HTR-8/SVneo (cell line): ENCODE data around the gene DERL3.

Experiments used
- DNase-seq: peaks from one replicate; pipeline ENCODE4 v3.0.0; 2011; ENCODE audit warnings: low spot score, mixed read lengths; ENCODE audit not compliant: insufficient read length
- FAIRE-seq: peaks from 2 replicates; lab custom pipeline; 2011; peaks lifted over from hg19 to GRCh38; lab: Jason Lieb, UNC

DERL3 gene

DNA sequence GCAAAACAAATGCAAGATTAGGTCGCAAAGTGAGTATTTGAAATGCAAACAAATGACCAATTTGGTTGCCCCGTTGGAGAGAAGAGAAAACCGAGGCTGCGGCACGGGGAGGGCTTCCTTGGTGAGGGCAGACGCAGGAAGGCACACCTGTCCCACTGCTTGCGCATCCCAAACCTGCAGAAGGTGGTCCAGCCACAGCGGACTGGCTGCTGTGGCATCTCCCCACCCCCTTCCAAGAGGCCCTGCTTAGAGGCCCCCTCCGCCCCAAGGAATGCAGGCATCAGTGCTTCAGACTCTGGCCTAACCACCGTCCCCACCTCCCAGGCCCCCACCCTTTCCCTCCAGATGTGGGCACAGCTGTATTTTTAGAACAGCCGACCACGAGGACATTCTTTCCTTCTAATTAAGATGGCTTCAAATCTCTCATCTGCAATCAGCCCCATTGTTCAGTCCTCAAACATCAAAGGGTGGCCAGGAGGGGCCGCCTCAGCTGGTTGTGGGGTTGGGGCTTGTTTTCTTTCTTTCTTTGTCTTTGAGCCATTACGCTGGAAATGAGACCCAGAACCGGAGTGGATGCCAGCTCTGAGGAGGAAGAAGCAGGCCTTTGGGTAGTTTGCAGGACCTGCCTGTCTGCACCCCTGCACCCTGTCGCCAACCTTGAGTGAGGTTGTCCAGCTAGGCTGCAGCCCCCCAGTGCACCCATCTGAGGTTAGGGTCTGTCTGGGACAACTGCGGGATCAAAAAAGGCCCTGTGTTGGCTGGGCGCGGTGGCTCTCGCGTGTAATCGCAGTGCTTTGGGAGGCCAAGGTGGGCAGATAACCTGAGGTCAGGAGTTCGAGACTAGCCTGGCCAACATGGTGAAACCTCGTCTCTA is 9.4 kb upstream of the DERL3 start:
- DNase-seq, result no peak

DNA sequence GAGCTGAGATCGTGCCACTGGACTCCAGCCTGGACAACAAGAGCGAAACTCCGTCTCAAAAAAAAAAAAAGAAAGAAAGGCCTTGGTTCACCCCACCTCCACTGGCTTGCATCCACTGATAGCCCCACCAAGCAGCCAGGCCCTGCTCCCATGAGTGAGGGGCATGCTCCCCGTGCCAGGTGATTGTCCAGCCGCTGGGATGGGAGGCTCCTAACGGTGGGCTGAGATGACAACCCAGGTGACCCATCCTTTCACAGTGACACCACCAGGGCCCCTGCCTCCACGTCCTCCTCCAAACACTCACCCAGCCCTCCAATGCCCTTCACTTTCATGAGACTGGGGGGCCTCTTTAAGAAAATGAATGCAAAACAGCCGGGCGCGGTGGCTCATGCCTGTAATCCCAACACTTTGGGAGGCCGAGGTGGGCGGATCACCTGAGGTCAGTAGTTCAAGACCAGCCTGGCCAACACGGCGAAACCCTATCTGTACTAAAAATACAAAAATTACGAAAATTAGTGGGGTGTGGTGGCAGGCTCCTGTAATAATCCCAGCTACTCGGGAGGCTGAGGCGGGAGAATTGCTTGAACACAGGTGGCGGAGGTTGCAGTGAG is 8.6 kb upstream of the DERL3 start:
- no peak for DNase-seq
- no peak for FAIRE-seq

More for the DNA sequence above, 9.4 kb upstream of the DERL3 start:
- FAIRE-seq, result no peak

DNA sequence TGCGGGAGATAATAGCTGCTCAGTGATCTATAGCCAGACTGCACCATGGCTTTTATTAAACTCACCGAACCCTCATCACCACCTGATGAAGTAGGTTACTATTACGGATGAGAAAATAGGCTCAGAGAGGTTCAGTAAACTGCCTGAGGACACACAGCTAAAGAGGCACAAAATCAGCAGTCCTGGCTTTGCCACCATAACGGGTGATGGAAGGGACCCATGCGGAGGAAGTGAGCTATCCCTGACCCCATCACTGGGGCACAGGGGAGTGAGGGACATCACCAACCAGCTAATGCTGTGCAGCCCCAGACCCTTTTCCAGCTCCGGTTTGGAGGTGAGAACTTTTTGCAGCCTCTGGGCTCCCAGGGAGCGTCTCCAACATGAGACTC is 7.3 kb upstream of the DERL3 start:
- DNase-seq, result no peak
- FAIRE-seq, result no peak

DNA sequence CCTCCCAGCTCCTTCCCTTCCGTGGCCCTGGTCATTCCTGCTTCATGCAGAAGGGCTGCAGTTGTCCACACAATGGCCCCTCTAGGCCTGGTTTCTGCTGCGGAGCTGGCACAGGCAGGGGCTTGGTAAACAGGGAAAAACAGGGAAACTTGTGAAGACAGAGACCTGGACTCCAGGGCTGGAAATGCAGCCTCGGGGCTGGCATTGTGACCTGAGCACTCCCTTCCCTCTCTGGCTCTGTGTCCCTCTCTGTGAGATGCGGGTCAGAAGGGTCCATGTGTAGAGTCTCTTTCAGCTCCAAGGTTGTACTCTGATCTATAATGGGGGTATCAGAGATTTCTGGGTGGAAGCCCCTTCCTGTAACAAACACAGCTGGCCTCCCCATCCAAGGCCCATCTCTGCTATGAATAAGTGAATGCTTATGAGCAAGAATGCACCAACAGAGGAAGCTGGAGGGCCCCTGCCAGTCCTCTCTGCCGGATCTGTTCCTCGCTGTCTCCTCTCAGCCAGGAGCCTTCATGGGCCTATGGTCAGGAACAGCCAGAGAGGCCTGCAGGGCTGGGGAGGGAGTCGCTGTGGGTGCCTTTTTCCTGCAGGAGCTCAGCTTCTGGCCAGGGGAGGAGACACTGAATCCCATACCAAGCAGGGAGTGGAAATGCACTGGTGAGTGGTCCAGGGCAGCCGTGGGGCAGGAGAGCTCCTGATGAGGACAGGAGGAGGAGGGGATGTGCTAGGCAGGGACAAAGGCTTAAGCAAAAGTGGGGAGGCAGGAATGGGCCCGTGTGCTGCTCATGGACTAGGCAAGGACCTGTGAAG is 6.7 kb upstream of the DERL3 start:
- FAIRE-seq (no peak), DNase-seq (no peak)

DNA sequence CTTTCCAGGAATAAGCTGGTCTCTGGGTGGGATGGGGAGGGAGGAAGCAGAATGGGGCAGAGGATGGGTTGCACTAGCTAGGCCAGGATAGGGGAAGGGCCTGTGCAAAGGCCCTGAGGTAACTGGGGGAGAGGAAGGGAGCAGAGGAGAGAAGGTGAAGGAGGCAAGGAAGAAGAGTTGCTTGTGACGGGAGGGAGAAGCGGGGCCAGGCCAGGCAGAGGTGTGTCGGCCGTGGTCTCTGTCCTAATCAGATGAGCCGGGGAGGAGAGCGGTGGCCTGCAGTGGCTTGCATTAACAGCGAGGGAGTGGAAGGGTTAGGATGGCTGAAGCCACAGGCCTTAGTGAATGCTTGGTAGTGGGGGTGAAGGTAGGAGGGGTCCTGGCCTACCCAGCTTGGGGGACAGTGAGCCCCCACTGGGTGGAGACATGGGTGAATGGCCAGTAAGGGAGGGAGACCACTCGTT is 6.0 kb upstream of the DERL3 start:
- no peak for FAIRE-seq
- DNase-seq, result no peak

DNA sequence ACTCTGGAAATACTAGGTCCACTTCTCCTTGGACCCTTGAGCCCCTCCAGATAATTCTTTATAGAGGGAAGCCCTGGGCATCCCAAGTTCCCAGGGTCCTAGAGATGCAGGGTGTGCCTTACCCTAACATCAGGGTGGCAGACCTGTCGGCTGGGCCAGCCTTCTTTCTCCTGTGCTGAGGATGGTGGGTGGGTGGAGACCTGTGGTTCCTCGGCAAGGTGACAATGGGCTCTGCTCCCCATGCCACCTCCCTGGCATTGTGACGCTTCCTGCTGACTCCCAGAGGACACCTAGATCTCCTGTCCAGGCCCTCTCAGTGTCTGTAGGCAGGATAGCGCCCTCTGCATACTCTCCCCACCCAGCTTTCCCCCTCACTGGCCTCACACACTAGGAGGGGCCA is 3.8 kb upstream of the DERL3 start:
- DNase-seq (no peak), FAIRE-seq (no peak)

DNA sequence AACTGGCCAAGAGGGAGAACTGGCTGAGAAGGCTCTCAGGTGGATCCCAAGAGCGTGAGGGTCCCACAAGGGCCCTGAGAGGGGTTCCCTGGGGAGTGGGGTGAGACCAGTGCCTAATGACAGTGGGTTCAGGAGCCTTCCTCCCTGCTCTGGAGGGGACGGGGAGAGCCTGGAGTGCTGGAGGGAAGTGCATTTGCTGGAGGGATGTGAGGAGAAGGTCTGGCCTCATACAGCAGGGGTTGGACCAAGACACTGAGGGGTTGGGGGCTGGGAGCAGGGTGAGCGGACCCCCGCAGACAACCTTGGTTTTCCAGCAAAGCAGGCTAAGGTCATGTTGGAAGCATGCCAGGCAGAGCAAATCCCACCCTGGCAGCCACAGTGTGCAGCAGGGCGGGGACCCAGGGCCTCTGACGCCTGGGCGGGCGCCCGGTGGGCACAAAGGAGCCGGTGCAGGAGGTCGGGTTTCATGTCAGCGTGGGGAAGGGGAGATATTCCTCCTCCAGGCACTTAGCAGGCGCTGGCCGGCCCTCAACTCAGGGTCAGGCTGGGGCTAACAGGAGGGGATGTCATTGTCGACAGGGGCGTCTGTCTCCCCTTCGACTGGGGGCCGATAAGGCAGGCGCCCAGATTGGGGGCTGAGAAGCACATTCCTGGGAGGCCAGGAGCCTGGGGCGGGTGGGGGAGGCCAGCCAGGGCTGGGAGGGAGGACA is 3.1 kb upstream of the DERL3 start:
- FAIRE-seq (no peak), DNase-seq (no peak)

DNA sequence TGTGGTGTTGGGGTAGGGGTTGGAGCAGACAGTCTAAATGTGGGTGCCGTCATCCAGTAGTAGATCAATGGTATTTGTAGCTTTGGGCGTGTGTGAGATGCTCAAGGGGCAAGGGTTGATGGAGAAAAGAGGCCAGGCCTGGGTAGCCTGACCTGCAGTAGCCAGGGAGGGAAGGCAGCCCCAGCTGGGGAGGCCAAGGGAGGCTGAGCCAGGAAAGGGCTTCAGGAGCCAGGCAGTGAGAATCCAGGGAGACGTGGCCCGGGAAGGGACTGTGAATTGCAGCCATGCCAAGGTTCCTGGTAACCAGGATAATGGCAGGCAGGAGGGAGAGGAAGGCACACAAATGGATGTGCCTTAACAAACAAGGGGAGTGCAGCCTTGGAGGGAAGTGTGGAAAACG is 2.5 kb upstream of the DERL3 start:
- no peak for DNase-seq
- no peak for FAIRE-seq

DNA sequence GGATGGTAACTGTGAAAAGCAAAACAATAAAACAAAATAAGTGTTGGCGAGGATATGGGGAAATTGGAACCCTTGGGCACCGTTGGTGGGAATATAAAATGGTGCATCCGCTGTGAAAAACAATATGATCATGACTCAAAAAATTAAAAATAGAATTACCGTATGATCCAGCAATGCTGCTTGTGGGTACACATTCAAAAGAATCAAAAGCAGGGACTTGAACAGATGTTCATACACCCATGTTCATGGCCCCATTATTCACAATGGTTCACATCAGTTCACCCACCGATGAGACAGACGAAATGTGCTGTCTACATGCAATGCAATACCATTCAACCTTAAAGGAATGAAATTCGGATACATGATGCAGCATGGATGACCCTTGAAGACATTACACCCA is 1.2 kb upstream of the DERL3 start:
- DNase-seq, result no peak

DNA sequence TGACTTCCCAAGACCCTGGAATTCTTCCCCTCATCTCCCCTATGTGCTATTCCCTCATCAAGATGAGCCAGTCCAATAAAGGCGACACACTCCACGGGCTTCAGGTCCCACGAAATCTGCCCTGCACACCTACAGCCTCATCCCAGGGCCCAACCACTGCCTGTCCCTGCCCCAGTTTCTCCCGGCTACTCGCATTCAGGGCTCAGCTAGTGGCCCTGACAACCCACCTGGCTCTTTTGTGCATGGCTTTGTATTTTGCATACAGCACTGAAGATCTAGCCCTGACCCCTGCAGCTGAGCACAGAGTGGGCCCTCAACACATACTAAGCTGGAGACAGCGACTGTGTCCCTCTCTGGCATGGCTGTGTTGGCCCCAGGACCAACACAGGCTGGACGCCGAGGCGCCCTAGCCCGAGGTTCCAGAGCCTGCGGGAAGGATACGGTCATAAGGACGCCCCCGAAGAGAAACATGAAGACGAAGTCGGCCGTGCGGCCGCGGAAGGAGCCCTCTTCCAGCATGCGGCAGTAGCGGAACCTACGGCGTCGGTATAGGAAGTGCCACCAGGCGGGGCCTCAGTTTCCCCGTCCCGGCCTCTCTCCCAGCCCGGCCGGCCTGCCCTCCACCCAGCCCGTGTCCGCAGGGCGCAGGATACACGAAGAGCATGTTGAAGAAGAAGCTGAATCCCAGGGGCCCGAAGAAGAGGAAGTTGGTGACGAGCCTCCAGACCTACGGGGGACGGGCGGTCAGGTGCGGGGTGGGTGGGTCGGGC is 710 bp downstream of the DERL3 start:
- FAIRE-seq (no peak), DNase-seq (no peak)

More for the DNA sequence above, 1.2 kb upstream of the DERL3 start:
- FAIRE-seq, result no peak

DNA sequence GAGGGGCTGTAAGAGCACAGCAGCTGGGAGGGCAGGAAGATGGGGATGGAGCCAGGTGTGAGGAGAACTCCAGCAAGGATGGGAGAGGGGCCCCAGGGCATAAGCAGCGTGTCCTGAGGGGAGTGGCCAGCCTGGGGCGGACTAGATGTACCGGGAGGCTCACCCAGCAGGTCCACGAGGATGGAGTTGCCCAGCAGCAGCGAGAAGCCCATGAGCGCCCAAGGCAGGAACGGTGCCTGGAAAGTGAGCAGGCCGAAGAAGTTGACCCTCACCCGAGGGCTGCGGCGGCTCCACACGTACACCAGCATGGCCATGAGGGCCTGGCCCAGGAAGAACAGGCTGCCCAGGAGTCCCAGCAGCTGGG is 1.3 kb downstream of the DERL3 start:
- FAIRE-seq (no peak), DNase-seq (no peak)

DNA sequence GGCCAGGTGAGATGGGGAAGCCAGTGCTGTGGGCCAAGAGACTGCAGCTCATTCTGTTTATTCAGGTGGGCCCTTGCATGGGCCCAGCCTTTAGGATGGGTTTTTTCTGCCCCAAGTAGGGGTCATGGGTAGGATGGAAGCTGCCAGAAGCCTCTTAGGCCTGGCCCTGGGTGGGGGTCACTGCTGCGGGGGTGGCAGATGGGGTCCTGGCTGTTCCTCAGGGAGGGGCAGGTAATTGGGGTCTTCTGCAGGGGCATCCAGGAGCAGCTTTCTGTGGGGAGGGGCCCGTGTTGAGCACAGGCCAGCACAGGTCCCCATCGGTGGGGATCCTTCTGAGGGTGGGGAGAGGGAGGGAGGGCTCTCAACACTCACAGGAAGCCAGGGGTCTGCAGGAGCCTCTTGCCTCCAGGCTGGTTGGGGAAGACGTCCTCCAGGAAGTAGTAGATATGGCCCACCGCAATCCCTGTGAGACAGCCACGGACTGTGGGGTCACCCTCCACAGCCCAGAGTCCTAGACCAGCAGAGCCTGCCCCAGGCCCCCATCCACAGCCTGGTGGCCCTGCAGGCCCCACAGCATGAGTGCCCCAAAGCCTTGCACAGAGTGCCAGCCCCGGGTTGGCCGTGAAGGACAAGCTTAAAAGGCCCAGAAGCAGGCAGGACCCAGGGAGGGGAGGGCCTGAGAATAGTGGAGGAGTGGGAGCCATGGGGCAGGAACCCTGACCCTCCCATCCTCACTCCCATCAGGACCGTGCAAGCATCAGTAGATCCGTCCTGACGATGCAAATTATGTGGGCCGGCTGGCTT is 1.9 kb downstream of the DERL3 start:
- DNase-seq, result no peak
- no peak for FAIRE-seq

DNA sequence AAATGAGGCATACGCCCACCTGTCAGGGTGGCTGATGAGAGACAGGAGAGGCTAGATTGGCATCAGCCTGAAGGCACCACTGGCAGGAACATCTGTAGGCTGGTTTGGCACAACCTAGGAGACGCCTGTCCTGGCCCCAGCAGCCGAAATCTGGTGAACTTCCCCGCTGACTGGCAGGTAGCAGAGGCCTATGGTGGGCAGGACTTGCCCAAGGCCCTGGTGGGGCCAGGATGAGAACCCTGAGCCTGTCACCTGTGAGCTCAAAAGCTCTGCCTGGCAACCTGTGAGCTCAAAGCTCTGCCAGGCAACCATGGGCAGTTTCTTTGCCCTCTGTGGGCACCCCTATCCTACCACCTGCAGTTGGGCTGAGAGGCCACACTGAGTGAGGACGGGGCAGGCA is 2.5 kb downstream of the DERL3 start:
- DNase-seq (no peak), FAIRE-seq (no peak)

DNA sequence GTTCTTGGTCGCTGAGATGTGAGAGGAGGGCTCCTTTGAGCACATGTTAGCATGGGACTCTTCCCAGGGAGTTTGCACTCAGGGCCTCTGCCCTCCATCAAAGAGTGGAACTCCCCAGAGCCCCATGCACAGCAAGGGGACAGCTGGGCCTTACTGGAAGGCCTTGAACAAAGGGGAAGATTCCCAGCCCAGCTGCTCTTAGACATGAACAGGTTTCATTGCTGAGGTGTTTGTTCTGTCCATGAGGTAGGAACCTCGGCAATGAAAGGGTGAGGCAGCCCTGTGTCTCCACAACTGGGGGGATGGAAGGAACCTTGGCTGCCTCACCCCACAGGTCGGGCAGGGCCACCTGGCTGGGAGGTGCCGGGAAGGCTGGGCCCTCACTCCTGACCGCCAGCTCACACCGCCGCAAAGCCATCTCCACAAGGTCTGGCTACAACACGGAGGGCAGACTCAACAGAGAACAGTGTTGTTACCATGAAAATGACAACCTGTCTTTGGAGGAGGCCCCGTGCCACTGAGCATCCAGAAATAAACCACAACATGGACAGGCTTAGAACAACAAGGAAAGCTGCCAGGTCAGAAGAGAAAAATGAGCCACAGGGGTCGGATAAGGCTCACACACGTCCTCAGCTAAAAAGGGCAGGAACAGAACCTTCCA is 3.2 kb downstream of the DERL3 start:
- DNase-seq, result no peak
- no peak for FAIRE-seq

DNA sequence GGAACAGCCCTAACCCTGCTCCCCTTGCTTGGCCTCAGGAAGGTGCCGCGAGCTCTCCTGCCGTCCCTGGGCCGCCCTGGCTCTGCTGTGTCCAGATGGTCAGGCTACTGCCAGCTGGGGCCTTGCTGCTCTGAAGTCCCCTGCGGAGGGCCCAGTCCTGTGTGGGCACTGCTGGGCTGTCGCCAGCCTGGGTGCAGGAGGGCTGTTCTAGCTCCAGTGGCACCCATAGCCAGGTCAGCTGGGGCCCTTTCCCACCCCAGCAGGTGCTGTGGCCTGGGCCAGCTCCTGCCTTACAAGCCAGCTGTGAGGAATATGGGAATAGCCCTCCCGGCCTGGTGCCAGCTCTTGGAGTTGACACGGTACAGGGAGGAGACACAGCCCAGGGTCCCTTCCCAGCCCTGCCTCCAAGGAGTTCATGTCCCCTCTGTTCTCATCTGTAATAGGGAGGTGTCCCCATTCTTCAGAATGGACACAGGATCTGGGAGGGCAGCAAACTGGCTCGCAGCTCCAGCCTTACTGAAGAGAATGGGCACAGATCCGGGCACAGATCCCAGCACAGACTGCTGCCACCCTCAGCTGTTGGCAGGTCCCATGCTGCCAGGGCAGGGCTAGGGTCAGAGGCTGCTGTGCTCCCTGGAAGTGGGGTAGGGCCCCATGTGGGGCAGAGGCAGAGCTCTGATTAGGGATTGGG is 3.9 kb downstream of the DERL3 start:
- DNase-seq (no peak), FAIRE-seq (no peak)

DNA sequence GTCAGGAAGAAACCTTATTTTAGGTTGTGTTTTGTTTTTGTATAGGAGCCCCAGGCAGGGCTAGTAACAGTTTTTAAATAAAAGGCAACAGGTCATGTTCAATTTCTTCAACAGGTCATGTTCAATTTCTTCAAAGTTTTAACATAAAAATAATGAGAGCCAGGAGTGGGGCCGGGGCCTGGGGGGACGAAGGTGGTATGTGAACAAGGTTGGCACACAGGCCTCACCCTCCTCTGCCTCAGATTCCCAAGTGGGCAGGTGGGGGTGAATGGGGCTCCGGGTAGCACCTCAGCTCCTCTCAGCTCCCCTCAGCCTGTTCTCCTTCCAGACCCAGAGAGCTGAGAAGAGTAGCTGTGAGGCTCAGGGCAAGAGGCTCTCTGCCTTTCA is 4.4 kb downstream of the DERL3 start:
- FAIRE-seq, result no peak
- no peak for DNase-seq

DNA sequence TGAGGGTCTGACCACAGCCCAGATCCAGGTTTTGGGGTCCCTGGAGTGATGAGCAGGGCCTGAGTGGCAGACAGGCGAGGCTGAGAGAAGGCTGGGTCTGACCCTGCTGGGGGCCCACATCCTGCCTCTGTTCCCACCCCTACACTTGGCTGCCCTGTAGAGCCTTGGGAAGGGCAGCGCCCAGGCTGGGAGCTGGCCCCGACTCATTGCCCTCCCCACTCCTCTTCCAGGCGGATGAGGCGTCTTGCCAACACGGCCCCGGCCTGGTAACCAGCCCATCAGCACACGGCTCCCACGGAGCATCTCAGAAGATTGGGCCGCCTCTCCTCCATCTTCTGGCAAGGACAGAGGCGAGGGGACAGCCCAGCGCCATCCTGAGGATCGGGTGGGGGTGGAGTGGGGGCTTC is 4.9 kb downstream of the DERL3 start:
- DNase-seq, result no peak
- no peak for FAIRE-seq
